HG02938 (cell line): ENCODE data around the gene SEMA3F.

Experiments
- ATAC-seq: cut with Tn5 transposase; IDR thresholded peaks from one replicate; pipeline ENCODE4 v1.9.1; 2021; ENCODE audit warnings: mild to moderate bottlenecking, moderate library complexity; ENCODE audit not compliant: unreplicated experiment

SEMA3F gene

GRCh38 chr3:50154840-50155490 is at the start of gene SEMA3F:
SEMA3F (plus strand) TSS chr3:50155324; CDS start chr3:50159623, 4,299 bp downstream.
- ATAC-seq: no peak

DNA sequence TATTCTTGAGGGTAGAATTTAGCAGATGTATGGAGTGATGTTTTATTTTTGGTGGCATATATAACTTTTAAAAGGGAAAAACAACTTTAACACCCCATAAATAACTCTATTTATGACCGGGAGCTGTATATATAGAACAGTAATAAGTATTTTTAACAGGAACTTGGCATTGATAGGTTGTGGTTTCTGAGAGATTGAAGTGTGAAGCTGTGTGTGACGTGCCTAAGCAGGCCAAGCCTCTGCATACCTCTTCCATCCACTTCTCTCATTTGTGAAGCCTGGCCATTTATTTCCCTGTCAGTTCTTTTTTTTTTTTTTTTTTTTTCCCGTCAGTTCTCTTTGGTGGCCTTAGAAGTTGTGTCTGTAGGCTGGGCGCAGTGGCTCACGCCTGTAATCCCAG is 43.4 kb upstream of the SEMA3F start:
- no peak for ATAC-seq

- ATAC-seq: no peak
Measured at GRCh38 chr3:50112462-50112861, 42.7 kb upstream of the SEMA3F start.

DNA sequence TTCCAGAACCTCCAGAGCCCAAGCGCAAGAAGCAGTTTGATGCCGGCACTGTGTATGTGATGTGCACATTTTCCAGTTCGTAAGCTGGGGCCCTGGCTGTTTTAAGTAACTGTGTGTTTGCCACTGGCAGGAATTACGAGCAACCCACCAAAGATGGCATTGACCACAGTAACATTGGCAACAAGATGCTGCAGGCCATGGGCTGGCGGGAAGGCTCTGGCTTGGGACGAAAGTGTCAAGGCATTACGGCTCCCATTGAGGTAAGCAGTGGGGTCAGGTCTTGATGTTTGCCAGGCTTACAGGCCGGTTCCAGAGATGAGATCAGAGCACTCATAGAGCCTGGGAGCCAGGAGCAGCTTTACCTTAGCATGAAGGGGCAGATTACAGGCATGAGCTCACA is 38.0 kb upstream of the SEMA3F start:
- no peak for ATAC-seq

DNA sequence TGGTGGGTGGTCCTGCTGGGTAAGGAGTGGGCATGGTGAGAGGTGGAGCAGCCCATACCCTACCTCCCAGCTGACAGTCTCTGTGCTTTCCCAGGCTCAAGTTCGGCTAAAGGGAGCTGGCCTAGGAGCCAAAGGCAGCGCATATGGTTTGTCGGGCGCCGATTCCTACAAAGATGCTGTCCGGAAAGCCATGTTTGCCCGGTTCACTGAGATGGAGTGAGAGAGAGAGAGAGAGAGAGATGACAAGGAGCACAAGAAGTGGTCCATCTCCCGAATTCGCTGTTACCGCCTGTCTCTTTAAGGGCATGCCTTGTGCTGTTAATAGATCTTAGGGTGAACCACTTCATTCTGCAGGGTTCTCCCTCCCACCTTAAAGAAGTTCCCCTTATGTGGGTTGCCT is 36.9 kb upstream of the SEMA3F start:
- ATAC-seq: no peak

DNA sequence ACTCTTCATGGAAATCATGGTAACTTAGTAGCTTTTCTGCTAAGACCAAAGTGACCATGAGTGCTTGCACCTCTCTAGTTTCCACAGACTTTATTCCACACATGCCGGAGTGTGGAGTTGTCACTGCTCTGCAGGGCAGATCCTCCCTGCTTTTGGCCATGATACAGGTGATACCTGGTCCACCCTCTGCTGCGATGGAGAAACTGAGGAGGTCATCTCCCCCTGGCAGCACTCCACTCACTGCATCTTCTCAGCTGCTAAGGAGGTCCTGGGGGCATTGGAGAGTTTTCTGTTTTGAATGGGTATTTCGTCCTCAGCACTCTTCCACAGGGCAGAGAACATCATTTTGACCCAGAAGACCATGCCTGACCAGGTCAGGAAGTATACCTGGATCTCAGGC is 35.3 kb upstream of the SEMA3F start:
- ATAC-seq: no peak

GRCh38 chr3:50120364-50121071 is 34.6 kb upstream of the SEMA3F start:
- ATAC-seq: no peak

DNA sequence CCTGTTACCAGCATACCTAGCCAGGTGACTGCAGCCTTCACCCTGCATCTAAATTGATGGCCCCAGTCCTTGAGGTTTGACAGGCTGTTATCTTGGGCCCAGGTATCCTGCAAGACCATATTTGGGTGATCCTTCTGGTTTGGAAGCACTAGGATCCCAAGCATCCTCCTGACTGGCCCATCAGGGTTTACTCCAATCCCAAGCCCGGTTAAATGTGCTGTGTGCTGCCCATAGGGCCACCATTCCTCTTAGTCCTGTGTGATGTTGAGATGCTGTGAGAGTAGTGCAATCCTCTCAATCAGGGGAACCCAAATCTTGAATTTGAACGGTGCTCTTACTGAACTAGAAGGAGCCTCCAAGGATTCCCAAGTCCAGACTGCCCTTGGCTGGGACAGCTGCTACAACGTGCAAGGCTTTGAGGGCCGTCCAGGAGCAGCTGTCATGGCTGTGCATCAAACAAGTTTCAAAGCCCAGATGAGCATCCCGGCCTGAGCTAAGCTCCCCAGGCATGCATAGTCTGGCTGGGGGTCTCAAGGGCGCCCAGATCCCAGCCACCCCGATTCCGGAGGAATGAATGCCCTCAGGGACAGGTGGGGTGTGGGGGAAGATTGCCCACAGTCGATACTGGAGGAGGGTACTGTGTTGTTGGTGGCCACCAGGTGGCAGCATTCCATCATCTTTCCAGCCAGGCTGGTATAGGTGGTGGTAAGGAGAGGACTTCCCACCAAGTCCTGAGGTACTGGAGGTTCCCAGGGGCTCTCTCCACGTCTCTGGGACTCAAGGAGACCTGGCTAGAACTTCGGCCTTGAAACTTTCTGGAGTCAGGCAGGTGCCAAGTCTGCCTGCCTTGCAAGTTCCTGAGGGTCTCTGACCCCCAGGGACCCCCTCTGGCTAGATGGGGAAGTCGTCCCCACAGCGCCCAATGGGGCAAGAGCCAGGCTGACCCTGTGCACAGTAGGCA is 33.8 kb upstream of the SEMA3F start:
- ATAC-seq: no peak

DNA sequence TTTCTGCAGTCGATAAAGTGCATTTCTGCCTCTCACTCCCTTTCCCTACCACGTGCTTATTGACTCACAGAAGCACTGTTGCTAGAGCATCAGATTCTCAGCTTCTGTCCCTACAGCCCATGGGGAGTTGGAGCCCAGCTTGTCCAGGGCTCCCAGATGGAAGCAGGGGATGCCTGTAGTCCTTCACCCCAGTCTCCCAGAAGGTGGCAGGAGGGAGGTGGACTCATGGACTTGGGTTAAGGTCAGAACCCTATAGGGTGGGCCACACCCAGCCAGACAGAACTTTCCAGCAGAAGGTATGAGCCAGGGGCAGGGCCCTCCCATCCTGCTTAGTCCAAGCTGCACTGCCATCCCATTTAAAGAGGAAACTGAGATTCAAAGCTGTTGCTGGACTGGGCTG is 33.1 kb upstream of the SEMA3F start:
- ATAC-seq: no peak

DNA sequence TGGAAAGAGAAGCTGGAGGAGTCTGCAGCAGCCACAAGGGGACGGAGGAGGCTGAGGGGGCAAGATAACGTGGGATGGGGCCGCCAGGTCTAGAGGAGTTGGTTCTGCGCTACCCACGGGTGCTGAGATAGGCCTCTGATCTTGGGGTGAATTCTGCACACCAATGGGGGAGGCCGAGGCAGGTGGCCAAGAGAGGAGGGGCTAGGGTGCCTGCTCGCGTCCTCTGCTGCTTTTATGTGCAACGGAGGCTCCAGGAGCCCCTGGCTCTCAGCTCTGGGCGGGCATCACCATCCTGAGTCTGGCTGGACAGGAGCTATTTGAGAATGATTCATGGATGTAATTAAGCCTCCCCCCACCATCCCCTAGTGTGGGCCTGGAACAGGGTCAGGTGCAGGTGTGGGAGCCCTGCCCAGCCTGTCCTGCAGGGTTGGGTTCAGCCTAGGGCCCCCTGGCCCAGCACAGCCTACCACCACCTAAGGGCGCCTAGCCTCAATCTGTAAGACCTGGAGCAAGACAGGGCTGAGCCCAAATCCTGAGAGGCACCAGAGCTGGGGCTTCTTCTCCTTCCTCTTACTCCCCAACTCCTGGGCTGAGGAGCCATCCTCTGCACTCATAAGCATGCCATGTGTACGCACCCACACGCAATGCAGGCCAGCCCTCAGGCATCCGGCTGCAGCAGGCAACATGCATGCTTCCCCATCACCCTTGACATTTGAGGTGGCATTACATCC is 32.3 kb upstream of the SEMA3F start:
- ATAC-seq: no peak

DNA sequence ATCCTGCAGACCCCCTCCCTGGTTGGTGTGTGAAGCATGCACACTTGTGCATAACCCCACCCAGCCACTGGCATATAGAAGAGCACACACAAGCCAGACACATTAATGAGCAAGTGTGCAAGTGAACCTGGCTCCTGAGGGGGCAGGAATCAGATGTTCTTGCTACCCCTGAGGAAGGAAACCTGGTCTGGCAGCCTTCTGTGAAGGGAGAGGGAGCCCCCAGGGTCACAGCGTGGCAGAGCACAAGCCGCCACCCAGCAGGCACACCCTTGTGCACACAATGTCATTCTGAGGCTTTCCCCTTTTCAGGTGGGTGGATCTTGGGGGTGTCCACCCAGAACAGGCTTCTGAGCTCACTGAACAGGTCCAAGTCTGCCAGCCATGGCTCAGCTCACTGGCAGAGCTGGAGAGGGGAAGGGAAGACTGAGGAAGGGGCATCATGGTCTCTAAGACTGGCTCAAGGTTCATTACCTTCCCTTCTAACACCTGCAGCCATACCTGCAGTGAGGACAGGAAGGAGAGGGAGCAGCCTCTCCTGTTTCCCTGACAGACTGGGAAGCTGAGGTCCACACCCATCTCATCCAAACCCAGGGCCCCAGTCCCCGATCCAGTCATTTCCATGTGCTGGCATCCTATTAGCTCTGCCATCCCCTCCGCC is 31.6 kb upstream of the SEMA3F start:
- ATAC-seq: no peak

DNA sequence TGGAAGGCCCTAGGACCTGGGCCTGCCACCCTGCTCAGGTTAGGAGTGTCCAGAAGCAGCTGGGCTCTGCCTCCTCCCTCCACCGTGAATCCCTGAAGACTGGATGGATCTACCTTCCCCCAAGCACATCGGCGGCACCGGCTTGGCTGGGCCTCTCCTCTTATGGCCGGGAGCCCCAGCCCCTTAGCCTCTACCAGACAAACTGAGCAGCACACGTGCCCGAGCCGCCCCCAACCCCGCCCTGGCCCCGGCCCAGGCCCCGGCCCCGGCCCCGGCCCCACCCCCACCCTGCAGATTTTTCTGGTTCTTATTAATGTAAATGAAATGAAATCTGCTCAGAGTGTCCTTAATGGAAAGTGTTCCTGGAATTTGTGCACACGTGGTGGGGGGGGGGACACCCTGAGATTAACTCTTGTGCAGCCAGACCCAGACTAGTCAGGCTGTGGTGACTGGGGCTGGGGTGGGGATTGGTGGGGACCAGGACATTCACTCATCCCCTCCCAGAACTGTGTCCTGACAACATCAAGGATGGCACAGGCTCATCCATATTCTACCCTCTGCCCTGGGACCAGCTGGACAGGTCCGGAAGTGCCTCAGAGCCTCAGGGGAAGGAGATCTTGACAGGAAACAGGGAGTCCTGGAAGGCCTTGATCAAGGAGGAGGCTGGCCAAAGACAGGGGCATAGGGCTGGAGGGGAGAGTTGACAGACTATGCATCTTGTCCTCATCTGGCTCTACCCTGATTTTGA is 30.9 kb upstream of the SEMA3F start:
- ATAC-seq: no peak

DNA sequence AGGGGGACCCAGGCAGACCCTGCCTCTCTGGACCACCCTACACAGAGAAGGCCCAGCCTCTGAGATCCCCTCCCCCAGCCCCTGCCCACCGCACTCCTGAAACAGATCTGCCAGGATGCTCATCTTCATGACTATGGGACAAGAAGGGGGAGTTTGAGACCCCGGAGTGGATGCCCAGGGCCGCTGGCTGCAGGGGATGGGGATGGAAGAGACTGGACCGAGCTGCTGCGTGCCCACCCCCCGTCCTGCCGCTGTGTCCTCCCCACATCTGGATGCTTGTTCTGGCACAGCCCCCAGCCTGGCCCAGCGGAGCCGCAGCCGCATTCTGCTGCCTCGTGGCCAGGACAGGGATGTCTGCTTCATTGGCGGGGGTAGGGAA is 30.3 kb upstream of the SEMA3F start:
- ATAC-seq: no peak

DNA sequence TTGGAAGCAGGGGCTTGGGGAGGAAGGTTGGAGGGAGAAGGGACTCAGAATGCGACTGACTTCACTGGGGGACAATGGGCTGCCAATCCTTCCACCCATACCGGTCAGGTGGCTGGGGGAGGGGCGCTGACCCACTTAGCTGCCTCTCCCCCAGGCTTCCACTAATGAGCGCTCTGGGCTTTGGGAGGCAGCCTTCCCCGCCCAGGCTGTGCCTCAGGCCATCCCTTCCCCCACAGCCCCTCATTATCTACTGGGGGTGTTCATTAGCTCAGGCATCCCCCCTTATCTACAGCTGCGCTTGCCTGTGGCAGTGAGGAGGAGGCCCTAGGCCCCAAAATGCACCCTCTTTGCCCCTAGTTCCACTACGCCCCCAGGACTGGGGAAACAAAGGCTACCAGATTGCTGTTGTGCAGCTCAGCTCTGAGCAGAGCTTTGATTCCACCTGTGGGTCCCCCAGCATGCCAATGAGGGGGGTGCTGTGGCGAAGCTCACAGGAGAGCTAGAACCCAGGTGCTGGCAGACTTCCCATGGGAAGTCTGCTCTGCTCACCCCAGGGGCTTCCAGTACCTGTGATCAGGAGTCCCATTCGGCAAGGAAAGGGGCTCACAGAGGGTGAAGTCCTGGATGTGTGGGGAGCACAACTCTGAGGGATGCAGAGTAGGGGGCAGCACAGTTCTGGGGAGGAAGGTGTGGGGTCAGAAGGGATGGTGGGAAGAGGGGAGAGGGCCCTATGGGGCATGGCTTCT is 29.4 kb upstream of the SEMA3F start:
- ATAC-seq: no peak

- ATAC-seq: no peak
Measured at GRCh38 chr3:50126287-50127211, 28.6 kb upstream of the SEMA3F start.

DNA sequence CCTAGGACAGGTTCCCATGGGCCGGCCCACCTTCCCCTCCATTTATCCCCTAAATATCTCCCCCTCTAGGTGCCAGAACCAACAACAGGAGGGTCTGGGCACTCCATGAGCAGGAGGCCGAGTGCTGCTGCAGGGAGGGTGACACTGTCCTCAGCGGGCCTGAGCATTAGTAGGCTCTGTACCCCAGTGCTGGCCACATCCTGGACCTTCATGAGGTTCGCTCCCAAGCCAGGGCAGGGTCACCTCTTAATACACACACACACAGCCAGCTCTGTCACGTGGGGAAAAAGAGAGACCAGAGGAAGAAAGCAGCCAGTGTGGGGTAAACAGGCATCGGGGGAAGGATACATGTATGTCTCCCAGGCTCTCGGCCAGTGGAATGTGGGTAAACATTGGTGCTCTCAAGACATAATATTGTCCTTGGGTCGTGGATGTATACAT is 27.9 kb upstream of the SEMA3F start:
- ATAC-seq: no peak

GRCh38 chr3:50128001-50128400 is 27.1 kb upstream of the SEMA3F start:
- no peak for ATAC-seq

DNA sequence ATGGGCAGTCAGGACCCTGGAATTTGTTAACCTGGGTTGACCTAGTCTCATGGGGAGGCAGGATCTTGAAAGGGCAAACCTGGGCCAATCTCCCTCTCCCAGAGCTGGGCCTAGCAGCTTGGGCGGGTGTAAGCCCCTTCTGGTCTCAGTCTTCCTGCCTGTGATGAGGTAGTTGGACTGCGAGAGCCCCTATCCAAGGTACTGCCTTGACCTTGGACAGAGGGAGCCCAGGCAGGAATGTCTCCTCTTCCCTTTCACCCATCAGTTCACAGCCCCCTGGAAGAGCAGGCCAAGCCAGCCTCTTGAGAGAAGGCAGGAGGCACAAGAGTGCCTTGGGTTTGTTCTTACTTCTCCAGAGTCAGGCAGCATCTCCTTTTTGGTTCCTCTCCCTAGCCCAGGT is 24.7 kb upstream of the SEMA3F start:
- ATAC-seq: no peak
